GM23338 (cell line): ENCODE results near the gene GPR152. TPM values are rescaled to one million over a fixed set of nuclear protein-coding genes. Genes with fewer than 3 reads are reported as not detected.
A peak's percentile ranks its signal among the peaks of the same experiment; 100 is the strongest.
"Not testable (repeated sequence)": the region's sequence is repeated elsewhere in the genome, so short reads cannot be mapped to it uniquely, and the experiment has no call there.

Source experiments
- ATAC-seq: fragments of 200-7000 bp; cut with Tn5 transposase; 3 replicates; pipeline ENCODE4 v1.9.1; 2020
- DNase-seq: peaks from one replicate; pipeline ENCODE4 v3.0.0-alpha.2; 2015; ENCODE audit warnings: low spot score
- H2AFZ ChIP-seq: fragments of 200-600 bp; sonication (generic); 2 replicates; pipeline ENCODE4 v1.8.0; 2016; ENCODE audit warnings: antibody characterized with exemption, mild to moderate bottlenecking, moderate library complexity
- H3F3A ChIP-seq: fragments of 200-600 bp; sonication (generic); replicated peaks from 2 replicates; pipeline ENCODE4 v1.8.0; 2017; ENCODE audit warnings: antibody characterized with exemption, mixed run types, low read depth
- H3K27ac ChIP-seq: fragments of 200-600 bp; sonication (generic); 2 replicates; pipeline ENCODE4 v1.6.1; 2016; ENCODE audit warnings: low read depth
- H3K27me3 ChIP-seq: fragments of 200-600 bp; sonication (generic); 2 replicates; pipeline ENCODE4 v1.8.0; 2016; ENCODE audit warnings: mild to moderate bottlenecking, mixed run types, moderate library complexity; ENCODE audit not compliant: insufficient read depth
- H3K36me3 ChIP-seq: fragments of 200-600 bp; sonication (generic); 2 replicates; pipeline ENCODE4 v1.8.0; 2016; ENCODE audit warnings: mild to moderate bottlenecking; ENCODE audit not compliant: insufficient read depth
- H3K4me1 ChIP-seq: fragments of 200-600 bp; sonication (generic); 2 replicates; pipeline ENCODE4 v1.8.0; 2016; ENCODE audit warnings: mild to moderate bottlenecking, moderate library complexity; ENCODE audit not compliant: insufficient read depth
- H3K4me2 ChIP-seq: fragments of 200-600 bp; sonication (generic); 2 replicates; pipeline ENCODE4 v1.7.1; 2017; ENCODE audit warnings: mixed run types
- H3K4me3 ChIP-seq: fragments of 200-600 bp; sonication (generic); 2 replicates; pipeline ENCODE4 v1.6.1; 2016; ENCODE audit warnings: mixed run types
- H3K79me2 ChIP-seq: fragments of 200-600 bp; sonication (generic); replicated peaks from 2 replicates; pipeline ENCODE4 v1.8.0; 2017; ENCODE audit warnings: mild to moderate bottlenecking; ENCODE audit not compliant: insufficient read depth
- H3K9me2 ChIP-seq: fragments of 200-600 bp; sonication (generic); 2 replicates; pipeline ENCODE4 v1.8.0; 2017; ENCODE audit not compliant: insufficient read depth
- H4K20me1 ChIP-seq: fragments of 200-600 bp; sonication (generic); replicated peaks from 2 replicates; pipeline ENCODE4 v1.8.0; 2017; ENCODE audit warnings: mild to moderate bottlenecking; ENCODE audit not compliant: insufficient read depth
- H3K27ac Mint-ChIP-seq: 2 replicates; pipeline ENCODE4 v1.8.0; 2020; ENCODE audit warnings: inconsistent platforms, mild to moderate bottlenecking, moderate library complexity, mixed read lengths
- H3K27me3 Mint-ChIP-seq: 3 replicates; pipeline ENCODE4 v1.8.0; 2022; ENCODE audit warnings: low read depth, mild to moderate bottlenecking, moderate library complexity, mixed read lengths, inconsistent platforms; ENCODE audit not compliant: insufficient read depth, poor library complexity
- H3K36me3 Mint-ChIP-seq: 3 replicates; pipeline ENCODE4 v1.8.0; 2021; ENCODE audit warnings: low read depth, mild to moderate bottlenecking, inconsistent platforms, moderate library complexity, mixed read lengths
- H3K4me1 Mint-ChIP-seq: 3 replicates; pipeline ENCODE4 v1.8.0; 2020; ENCODE audit warnings: mild to moderate bottlenecking, inconsistent platforms, mixed read lengths
- H3K4me3 Mint-ChIP-seq: 3 replicates; pipeline ENCODE4 v1.8.0; 2021; ENCODE audit warnings: moderate library complexity, mild to moderate bottlenecking, inconsistent platforms, mixed read lengths
- H3K9me3 Mint-ChIP-seq: 3 replicates; pipeline ENCODE4 v1.8.0; 2020; ENCODE audit warnings: moderate library complexity, mild to moderate bottlenecking, inconsistent platforms, mixed read lengths
- POLR2AphosphoS5 ChIP-seq: IDR thresholded peaks from 2 replicates; pipeline ENCODE4 v1.6.1; 2016; ENCODE audit warnings: antibody characterized with exemption, low read depth
- STAT1 ChIP-seq: IDR thresholded peaks from one replicate; pipeline ENCODE4 v1.6.1; 2016; ENCODE audit warnings: antibody characterized with exemption; ENCODE audit not compliant: unreplicated experiment
- ZNF331 ChIP-seq: fragments of 250-450 bp; sonication (Bioruptor Pico); IDR thresholded peaks from 2 replicates; pipeline ENCODE4 v1.5.0; 2020; ENCODE audit warnings: low read depth, mild to moderate bottlenecking, moderate library complexity
- microRNA-seq: library from miRNA; unstranded; fragments of <30 nt; microRNA quantifications from one replicate; pipeline ENCODE4, GENCODE V29; 2017
- polyA plus RNA-seq: library from polyadenylated mRNA; unstranded; fragments of >200 nt; fragmentation: Nextera tagmentation; extraction: Ambion mirVana; gene quantifications from 2 replicates; pipeline ENCODE4 v1.2.1, GENCODE V29; 2016
- small RNA-seq: library from RNA; depleted of rRNA; stranded (forward); fragments of <200 nt; gene quantifications from one replicate; pipeline ENCODE3, GENCODE V24; 2014; ENCODE audit warnings: low replicate concordance
- total RNA-seq: library from RNA; depleted of rRNA; stranded (reverse); fragments of >200 nt; shearing (Covaris generic); gene quantifications from 2 replicates; pipeline ENCODE4 v1.2.3, GENCODE V29; 2014; rRNA removed
- TF ChIP-seq, protein P1 (sequence below), 2 experiments: fragments of 200-600 bp in 1 of 2; sonication (generic) in 1 of 2; conservative IDR thresholded peaks; 2 replicates each; pipeline versions ENCODE4 v1.5.1 to v1.6.1; 2016 to 2017; ENCODE audit warnings: antibody characterized with exemption in 2 of 2, low read depth in 2 of 2, mild to moderate bottlenecking in 2 of 2, moderate library complexity in 1 of 2

The GPR152 gene
- total and polyA plus RNA-seq, 2 experiments from 2014 or later = not detected

GRCh38 chr11:67403085-67403484, 49.4 kb downstream of the GPR152 start:
- not testable (repeated sequence) for H3K4me3 ChIP-seq, H3K36me3 ChIP-seq, H4K20me1 ChIP-seq, H2AFZ ChIP-seq, H3K27ac ChIP-seq, H3K4me2 ChIP-seq, H3K27me3 ChIP-seq, DNase-seq, H3K4me1 ChIP-seq, ATAC-seq, H3K27ac Mint-ChIP-seq, H3F3A ChIP-seq, H3K4me3 Mint-ChIP-seq, H3K9me3 Mint-ChIP-seq, H3K9me2 ChIP-seq
- peaks cover 21% of the 10 kb centered on the region for H3K36me3 Mint-ChIP-seq
- peaks cover 19% of the 10 kb centered on the region for H3K4me1 Mint-ChIP-seq
- peaks cover 15% of the 10 kb centered on the region for H3K27me3 Mint-ChIP-seq
- H3K79me2 ChIP-seq = peaks cover 16% of the 10 kb centered on the region

DNA sequence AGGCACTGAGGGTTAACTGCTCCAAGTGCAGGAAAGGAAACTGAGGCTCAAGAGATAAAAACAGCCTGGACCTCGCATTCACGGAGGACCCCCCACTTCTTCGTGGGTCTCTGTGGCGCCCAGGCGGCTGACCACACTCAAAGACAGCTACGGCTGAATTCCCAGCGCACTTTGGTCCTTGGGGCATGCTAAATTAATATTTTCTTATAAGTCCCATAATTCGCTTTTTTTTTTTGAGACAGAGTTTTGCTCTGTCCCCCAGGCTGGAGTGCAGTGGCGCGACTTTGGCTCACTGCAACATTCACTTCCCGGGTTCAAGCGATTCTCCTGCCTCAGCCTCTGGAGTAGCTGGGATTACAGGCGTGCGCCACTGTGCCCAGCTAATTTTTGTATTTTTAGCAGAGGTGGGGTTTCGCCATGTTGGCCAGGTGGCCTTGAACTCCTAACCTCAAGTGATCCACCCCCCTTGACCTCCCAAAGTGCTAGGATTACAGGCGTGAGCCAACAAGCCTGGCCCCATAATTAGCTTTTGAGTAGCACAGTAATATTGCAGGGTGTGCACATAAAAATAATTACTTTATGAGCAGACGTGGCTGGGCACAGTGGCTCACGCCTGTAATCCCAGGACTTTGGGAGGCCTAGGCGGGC, 50.2 kb downstream of the GPR152 start:
- peak overlapping the region; percentile 91 for H3K27ac ChIP-seq
- not testable (repeated sequence) for DNase-seq, H4K20me1 ChIP-seq, H3F3A ChIP-seq, H3K9me2 ChIP-seq, ATAC-seq, H3K27ac Mint-ChIP-seq, H3K9me3 Mint-ChIP-seq, H3K27me3 ChIP-seq, H3K36me3 ChIP-seq
- peak overlapping the region; percentile 62; the same call in 2 of the 3 replicates for H3K4me3 Mint-ChIP-seq
- peaks cover 11% of the 10 kb centered on the region; the same call in 1 of the 2 replicates for H3K4me1 ChIP-seq
- H3K27me3 Mint-ChIP-seq = peaks cover 10% of the 10 kb centered on the region
- peak overlapping the region; percentile 48 for H3K4me3 ChIP-seq
- peak overlapping the region; percentile 73 for H3K4me2 ChIP-seq
- H2AFZ ChIP-seq = peak overlapping the region; percentile 82
- peaks cover 28% of the 10 kb centered on the region for H3K36me3 Mint-ChIP-seq
- H3K79me2 ChIP-seq = peaks cover 16% of the 10 kb centered on the region
- H3K4me1 Mint-ChIP-seq = peaks cover 23% of the 10 kb centered on the region

- H3K4me2 ChIP-seq = peak within 1 kb of the TSS; percentile 91
- TF ChIP-seq, protein P1, sequence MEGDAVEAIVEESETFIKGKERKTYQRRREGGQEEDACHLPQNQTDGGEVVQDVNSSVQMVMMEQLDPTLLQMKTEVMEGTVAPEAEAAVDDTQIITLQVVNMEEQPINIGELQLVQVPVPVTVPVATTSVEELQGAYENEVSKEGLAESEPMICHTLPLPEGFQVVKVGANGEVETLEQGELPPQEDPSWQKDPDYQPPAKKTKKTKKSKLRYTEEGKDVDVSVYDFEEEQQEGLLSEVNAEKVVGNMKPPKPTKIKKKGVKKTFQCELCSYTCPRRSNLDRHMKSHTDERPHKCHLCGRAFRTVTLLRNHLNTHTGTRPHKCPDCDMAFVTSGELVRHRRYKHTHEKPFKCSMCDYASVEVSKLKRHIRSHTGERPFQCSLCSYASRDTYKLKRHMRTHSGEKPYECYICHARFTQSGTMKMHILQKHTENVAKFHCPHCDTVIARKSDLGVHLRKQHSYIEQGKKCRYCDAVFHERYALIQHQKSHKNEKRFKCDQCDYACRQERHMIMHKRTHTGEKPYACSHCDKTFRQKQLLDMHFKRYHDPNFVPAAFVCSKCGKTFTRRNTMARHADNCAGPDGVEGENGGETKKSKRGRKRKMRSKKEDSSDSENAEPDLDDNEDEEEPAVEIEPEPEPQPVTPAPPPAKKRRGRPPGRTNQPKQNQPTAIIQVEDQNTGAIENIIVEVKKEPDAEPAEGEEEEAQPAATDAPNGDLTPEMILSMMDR (conservative IDR thresholded peaks at IDR 0.05; ENCODE audit: low read depth in 2 of 2) = peak in 1 of 2 experiments; percentile 43; a peak in 2 of 4 replicates
- TF ChIP-seq POLR2AphosphoS5 = peak; percentile 81
- no peak for TF ChIP-seq ZNF331
- no peak for TF ChIP-seq STAT1
- no peaks in the 10 kb centered on the region for H3K9me3 Mint-ChIP-seq
- H3F3A ChIP-seq = 0 out of 2 replicates have a peak, but pooled peaks cover 4% of the 10 kb centered on the region
- no peaks in the 10 kb centered on the region for H3K36me3 ChIP-seq
- H4K20me1 ChIP-seq = peaks cover 8% of the 10 kb centered on the region; the same call in 1 of the 2 replicates
- no peaks in the 10 kb centered on the region for H3K9me2 ChIP-seq
- H3K4me1 ChIP-seq = peaks cover 18% of the 10 kb centered on the region
- H2AFZ ChIP-seq = peak within 1 kb of the TSS; percentile 82
- H3K27me3 Mint-ChIP-seq = peaks cover 12% of the 10 kb centered on the region
- H3K4me3 Mint-ChIP-seq = peak within 1 kb of the TSS; percentile 76
- peak; percentile 84 for ATAC-seq
- H3K27ac ChIP-seq = peak within 1 kb of the TSS; percentile 91
- H3K4me3 ChIP-seq = peak within 1 kb of the TSS; percentile 88
- H3K36me3 Mint-ChIP-seq = peaks cover 33% of the 10 kb centered on the region
- peaks cover 25% of the 10 kb centered on the region for H3K4me1 Mint-ChIP-seq
- 0 out of 2 replicates have a peak within 1 kb of the TSS, but pooled peaks have one; percentile 45 for H3K27ac Mint-ChIP-seq
- H3K27me3 ChIP-seq = no peaks in the 10 kb centered on the region
- DNase-seq = peak; percentile 92
- H3K79me2 ChIP-seq = peaks cover 16% of the 10 kb centered on the region
Observed at GRCh38 chr11:67401495-67402191, 50.9 kb downstream of the GPR152 start, which contains the start of gene PPP1CA. Gene PPP1CA, minus strand, starts transcription at chr11:67401858. Its CDS starts 76 bp downstream, at chr11:67401782.

Small RNAs within 50 kb of the gene (microRNA-seq; reads per million reads assigned to microRNA genes)
- gene MIR6752 = not detected

Small RNAs within 50 kb of the gene (small RNA-seq; reads per million reads assigned to genes)
- gene MIR6752 = not detected

Other genes with a start within 250 kb of the GPR152 start
- gene GRK2, start 186.3 kb downstream of the GPR152 start, total RNA-seq = 62.2 and 72.5 TPM in 2 replicates
- 19.5 and 21.7 TPM in 2 replicates for gene GRK2, start 186.3 kb downstream of the GPR152 start, polyA plus RNA-seq
- gene ANKRD13D, start 163.4 kb downstream of the GPR152 start, total RNA-seq = 15.7 and 30.8 TPM in 2 replicates
- gene ANKRD13D, start 163.4 kb downstream of the GPR152 start, polyA plus RNA-seq = 19.5 and 20.3 TPM in 2 replicates
- 40.0 and 45.8 TPM in 2 replicates for gene SSH3, start 149.2 kb downstream of the GPR152 start, total RNA-seq
- 17.8 and 25.1 TPM in 2 replicates for gene SSH3, start 149.2 kb downstream of the GPR152 start, polyA plus RNA-seq
- gene POLD4, start 99.2 kb downstream of the GPR152 start, total RNA-seq = 15.9 and 23.0 TPM in 2 replicates
- 16.2 and 18.8 TPM in 2 replicates for gene POLD4, start 99.2 kb downstream of the GPR152 start, polyA plus RNA-seq
- gene CLCF1, start 79.1 kb downstream of the GPR152 start, total RNA-seq = 0.19 TPM in 1 of 2 replicates, not detected in the other
- gene CLCF1, start 79.1 kb downstream of the GPR152 start, polyA plus RNA-seq = 0.17 and 0.32 TPM in 2 replicates
- 13.9 and 16.5 TPM in 2 replicates for gene RAD9A, start 60.7 kb downstream of the GPR152 start, total RNA-seq
- gene RAD9A, start 60.7 kb downstream of the GPR152 start, polyA plus RNA-seq = 17.0 and 18.9 TPM in 2 replicates
- 227 and 237 TPM in 2 replicates for gene PPP1CA, start 50.9 kb downstream of the GPR152 start, total RNA-seq
- 217 TPM in 2 replicates for gene PPP1CA, start 50.9 kb downstream of the GPR152 start, polyA plus RNA-seq
- 0.31 and 0.35 TPM in 2 replicates for gene TBC1D10C, start 48.6 kb downstream of the GPR152 start, total RNA-seq
- gene TBC1D10C, start 48.6 kb downstream of the GPR152 start, polyA plus RNA-seq = 0.17 and 0.31 TPM in 2 replicates
- 0.27 and 0.76 TPM in 2 replicates for gene CARNS1, start 37.1 kb downstream of the GPR152 start, total RNA-seq
- gene CARNS1, start 37.1 kb downstream of the GPR152 start, polyA plus RNA-seq = 0.52 and 0.63 TPM in 2 replicates
- 41.3 and 48.2 TPM in 2 replicates for gene RPS6KB2, start 24.2 kb downstream of the GPR152 start, total RNA-seq
- 27.7 and 29.5 TPM in 2 replicates for gene RPS6KB2, start 24.2 kb downstream of the GPR152 start, polyA plus RNA-seq
- gene PTPRCAP, start 15.0 kb downstream of the GPR152 start, total RNA-seq = 0.85 and 3.5 TPM in 2 replicates
- gene PTPRCAP, start 15.0 kb downstream of the GPR152 start, polyA plus RNA-seq = 2.7 and 3.3 TPM in 2 replicates
- gene CORO1B, start 9.3 kb downstream of the GPR152 start, total RNA-seq = 77.5 and 91.1 TPM in 2 replicates
- 61.5 and 69.5 TPM in 2 replicates for gene CORO1B, start 9.3 kb downstream of the GPR152 start, polyA plus RNA-seq
- gene CABP4, start 2.6 kb upstream of the GPR152 start, total RNA-seq = 0.28 TPM in 1 of 2 replicates, not detected in the other
- gene CABP4, start 2.6 kb upstream of the GPR152 start, polyA plus RNA-seq = not detected in 2 replicates
- gene TMEM134, start 16.5 kb upstream of the GPR152 start, total RNA-seq = 61.4 and 101 TPM in 2 replicates
- 64.7 and 69.2 TPM in 2 replicates for gene TMEM134, start 16.5 kb upstream of the GPR152 start, polyA plus RNA-seq
- 22.1 and 29.1 TPM in 2 replicates for gene AIP, start 30.3 kb upstream of the GPR152 start, total RNA-seq
- 32.1 and 33.3 TPM in 2 replicates for gene AIP, start 30.3 kb upstream of the GPR152 start, polyA plus RNA-seq
- gene PITPNM1, start 52.6 kb upstream of the GPR152 start, total RNA-seq = 46.8 and 57.1 TPM in 2 replicates
- gene PITPNM1, start 52.6 kb upstream of the GPR152 start, polyA plus RNA-seq = 8.7 and 9.1 TPM in 2 replicates
- 39.8 and 48.6 TPM in 2 replicates for gene CDK2AP2, start 55.4 kb upstream of the GPR152 start, total RNA-seq
- 120 and 128 TPM in 2 replicates for gene CDK2AP2, start 55.4 kb upstream of the GPR152 start, polyA plus RNA-seq
- not detected in 2 replicates for gene CABP2, start 70.7 kb upstream of the GPR152 start, total RNA-seq
- gene CABP2, start 70.7 kb upstream of the GPR152 start, polyA plus RNA-seq = not detected in 2 replicates
- gene GSTP1, start 131.1 kb upstream of the GPR152 start, total RNA-seq = 1,021 and 1,776 TPM in 2 replicates
- 1,881 and 1,914 TPM in 2 replicates for gene GSTP1, start 131.1 kb upstream of the GPR152 start, polyA plus RNA-seq
- 202 and 241 TPM in 2 replicates for gene NDUFV1, start 154.2 kb upstream of the GPR152 start, total RNA-seq
- 98.6 and 104 TPM in 2 replicates for gene NDUFV1, start 154.2 kb upstream of the GPR152 start, polyA plus RNA-seq
- gene NUDT8, start 177.2 kb upstream of the GPR152 start, total RNA-seq = 5.0 and 6.6 TPM in 2 replicates
- gene NUDT8, start 177.2 kb upstream of the GPR152 start, polyA plus RNA-seq = 15.1 and 16.4 TPM in 2 replicates
- gene TBX10, start 187.0 kb upstream of the GPR152 start, total RNA-seq = 0.10 TPM in 1 of 2 replicates, not detected in the other
- gene TBX10, start 187.0 kb upstream of the GPR152 start, polyA plus RNA-seq = not detected in 2 replicates
- gene ACY3, start 198.0 kb upstream of the GPR152 start, total RNA-seq = 0.31 and 0.87 TPM in 2 replicates
- not detected in 2 replicates for gene ACY3, start 198.0 kb upstream of the GPR152 start, polyA plus RNA-seq
- gene ALDH3B2, start 221.9 kb upstream of the GPR152 start, total RNA-seq = not detected in 2 replicates
- not detected in 2 replicates for gene ALDH3B2, start 221.9 kb upstream of the GPR152 start, polyA plus RNA-seq